Stomach (tissue), 9 donors: ENCODE measurements around the gene RASGRP2. TPM values are rescaled to one million over a fixed set of nuclear protein-coding genes. Genes with fewer than 3 reads are reported as not detected.

ENCODE experiments used
- DNase-seq, 2 donors: peaks; one replicate each; pipeline versions ENCODE4 v3.0.0 to v3.0.0-alpha.2; 2013 to 2019
- H3K27ac ChIP-seq, 5 donors: fragments of 200-600 bp in 4 of 5; sonication (generic) in 4 of 5; one replicate each; pipeline ENCODE4 v1.5.1; 2013 to 2019; ENCODE audit warnings: mild to moderate bottlenecking in 1 of 5, moderate library complexity in 1 of 5
- H3K27me3 ChIP-seq, 3 donors: fragments of 200-600 bp; sonication (generic); one replicate each; pipeline ENCODE4 v1.5.1; 2017 to 2019; ENCODE audit warnings: mixed run types in 1 of 3
- H3K36me3 ChIP-seq, 4 donors: fragments of 200-600 bp; sonication (generic); 1 replicate in 3 of 4; 2 replicates in 1 of 4; pipeline ENCODE4 v1.5.1; 2016 to 2019
- H3K4me1 ChIP-seq, 4 donors: fragments of 200-600 bp; sonication (generic); one replicate each; pipeline ENCODE4 v1.5.1; 2016 to 2019
- H3K4me3 ChIP-seq, 4 donors: fragments of 200-600 bp; sonication (generic) in 3 of 4; one replicate each; pipeline ENCODE4 v1.5.1; 2016 to 2019; ENCODE audit warnings: mild to moderate bottlenecking in 1 of 4
- H3K9me3 ChIP-seq, 4 donors: fragments of 200-600 bp; sonication (generic); one replicate each; pipeline ENCODE4 v1.5.1; 2016 to 2019
- CTCF ChIP-seq, 7 experiments: fragments of 450-650 bp in 4 of 7; fragments of 200-600 bp in 3 of 7; sonication (generic) in 3 of 7; IDR thresholded peaks; one replicate each; pipeline ENCODE4 v1.5.1; 2016 to 2019; ENCODE audit warnings: antibody characterized with exemption in 7 of 7, control low read depth in 2 of 7, mild to moderate bottlenecking in 1 of 7
- EP300 ChIP-seq: sonication (generic); formaldehyde crosslinking; IDR thresholded peaks from one replicate; pipeline ENCODE4 v1.6.1; 2017; ENCODE audit warnings: antibody characterized with exemption
- POLR2A ChIP-seq, 4 donors: fragments of 450-650 bp; IDR thresholded peaks; one replicate each; pipeline ENCODE4 v1.6.1; 2016; ENCODE audit warnings: antibody characterized with exemption in 4 of 4, control low read depth in 2 of 4, mild to moderate bottlenecking in 1 of 4, moderate library complexity in 1 of 4
- POLR2AphosphoS5 ChIP-seq, 3 donors: sonication (generic); formaldehyde crosslinking; IDR thresholded peaks; one replicate each; pipeline ENCODE4 v1.6.1; 2016; ENCODE audit warnings: antibody characterized with exemption in 3 of 3
- WGBS, 5 donors: extraction: QIAGEN DNeasy Blood & Tissue Kit in 3 of 5; methylation state at CpG; one replicate each; pipeline versions ENCODE4 v1.1.5 to v1.1.7; 2013 to 2018; 5-methylcytosine and 5-hydroxymethylcytosine counted together
- intact Hi-C: fragments of 100-400 bp; cut with DNase I; formaldehyde crosslinking; loops from one replicate; pipeline ENCODE4 v1.15.1; 2023; ENCODE audit warnings: low total_unique reads
- polyA plus RNA-seq, 3 donors: library from polyadenylated mRNA; stranded (reverse); fragments of 200-250 nt; gene quantifications; one replicate each; pipeline ENCODE4 v1.2.3, GENCODE V29; 2013
- total RNA-seq, 5 donors: library from RNA; depleted of rRNA; stranded (reverse); fragments of >200 nt; gene quantifications; one replicate each; pipeline versions ENCODE4 v1.1.0 to v1.2.3, GENCODE V29; 2014 to 2016
- donor health status: healthy with polysubstance abuse.
- donor health status: Bipolar disorder and iron deficiency.
- donor health status: healthy.

The RASGRP2 gene
- total and polyA plus RNA-seq, 8 donors, result 5.3 to 60.8 (median 11.3) TPM

DNA sequence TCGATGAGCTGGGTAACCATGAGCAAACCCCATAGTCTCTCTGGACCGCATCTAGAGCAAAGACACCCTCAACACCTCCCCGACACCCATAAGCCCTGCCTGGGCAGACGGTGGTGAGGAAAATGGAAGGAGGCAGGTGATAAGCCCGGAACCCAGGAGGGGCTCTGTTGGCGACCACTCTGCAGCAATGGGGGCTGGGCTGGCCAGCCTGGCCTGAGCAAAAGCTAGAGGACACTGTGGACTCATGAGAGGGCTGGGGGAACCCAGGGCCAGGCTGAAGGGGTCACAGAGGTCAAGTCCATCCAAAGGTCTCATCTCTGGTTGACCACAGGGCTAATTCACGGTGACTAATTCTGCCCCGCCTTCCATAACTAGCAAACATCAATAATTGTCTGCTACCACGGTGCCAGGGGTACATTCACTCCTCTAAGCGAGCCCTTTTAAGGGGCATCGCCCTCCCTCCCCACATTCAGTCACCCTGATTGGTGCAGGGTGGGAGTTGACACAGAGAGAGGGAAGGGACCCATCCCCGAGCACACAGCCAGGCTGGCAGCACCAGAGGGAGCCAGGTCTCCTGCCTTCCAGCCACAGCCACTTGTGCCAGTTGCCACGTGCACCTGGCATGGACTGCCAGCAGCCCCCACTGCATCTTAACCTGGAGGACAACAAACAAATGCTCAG is 11.9 kb upstream of the RASGRP2 start:
- no peak overlapping the region for H3K27ac ChIP-seq
- peaks cover 13 to 27% (median 23%) of the 10 kb centered on the region in 4 donors for H3K4me1 ChIP-seq
- H3K4me3 ChIP-seq, result no peak overlapping the region
- intact Hi-C loops, result no loop called here
- DNase-seq, result no peak
- peaks cover 0 to 21% (median 11%) of the 10 kb centered on the region in 4 donors for H3K36me3 ChIP-seq
- no peaks in the 10 kb centered on the region for H3K9me3 ChIP-seq
- no peaks in the 10 kb centered on the region for H3K27me3 ChIP-seq
- WGBS, 5 donors, result 75 to 83% (median 81%) methylated on average over 13 of the region's 13 CpGs
- TF ChIP-seq POLR2A (IDR thresholded peaks at IDR 0.05), result no peak
- TF ChIP-seq POLR2AphosphoS5 (IDR thresholded peaks at IDR 0.05), result no peak
- TF ChIP-seq CTCF (IDR thresholded peaks at IDR 0.05), result no peak
- no peak for TF ChIP-seq EP300

DNA sequence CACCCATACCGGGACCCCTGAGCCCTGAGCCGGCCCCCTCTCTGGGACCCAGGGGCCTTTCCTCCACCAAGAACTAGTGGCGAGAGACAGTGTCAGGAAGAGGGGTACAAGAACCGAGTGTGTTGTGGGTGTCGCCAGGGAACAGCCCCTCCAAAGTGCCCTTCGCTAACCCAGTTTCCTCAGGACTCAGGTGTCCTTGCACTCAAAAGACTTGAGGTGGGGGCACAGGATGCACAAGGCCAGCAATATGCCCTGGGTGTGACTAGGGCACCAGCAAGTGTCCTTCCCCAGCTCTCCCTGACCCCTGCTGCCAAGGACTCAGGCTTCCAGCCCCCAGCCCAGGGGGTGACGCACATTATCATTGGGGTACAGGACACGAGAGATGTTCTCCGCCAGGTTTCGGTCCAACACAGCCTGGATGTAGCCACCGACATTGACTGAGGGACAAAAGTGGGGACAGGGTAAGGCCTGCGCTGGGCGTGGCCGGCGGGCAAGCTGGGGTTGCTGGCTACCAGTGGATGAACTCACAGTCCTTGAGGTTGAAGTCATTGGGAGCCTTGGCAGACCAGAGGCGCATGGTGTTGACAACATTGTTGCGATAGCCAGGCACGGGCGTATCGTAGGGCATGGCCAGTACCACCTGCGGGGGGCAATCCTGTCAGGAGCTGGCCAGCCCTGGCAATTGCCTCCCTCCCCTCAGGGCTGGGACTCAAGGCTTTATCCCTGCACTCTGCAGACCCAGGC is 11.1 kb upstream of the RASGRP2 start:
- no peak overlapping the region for H3K27ac ChIP-seq
- TF ChIP-seq POLR2AphosphoS5 (IDR thresholded peaks at IDR 0.05), result no peak
- TF ChIP-seq EP300, result no peak
- no peak for TF ChIP-seq POLR2A (IDR thresholded peaks at IDR 0.05)
- no peak for TF ChIP-seq CTCF (IDR thresholded peaks at IDR 0.05)
- no peaks in the 10 kb centered on the region for H3K9me3 ChIP-seq
- H3K36me3 ChIP-seq, result peaks cover 0 to 28% (median 14%) of the 10 kb centered on the region in 4 donors
- no peak overlapping the region for H3K4me3 ChIP-seq
- WGBS, 5 donors, result 87 to 94% (median 93%) methylated on average over 17 to 21 of the region's 21 CpGs
- no peak for DNase-seq
- no peaks in the 10 kb centered on the region for H3K27me3 ChIP-seq
- intact Hi-C loops, result no loop called here
- H3K4me1 ChIP-seq, result peaks cover 6 to 20% (median 16%) of the 10 kb centered on the region in 4 donors

DNA sequence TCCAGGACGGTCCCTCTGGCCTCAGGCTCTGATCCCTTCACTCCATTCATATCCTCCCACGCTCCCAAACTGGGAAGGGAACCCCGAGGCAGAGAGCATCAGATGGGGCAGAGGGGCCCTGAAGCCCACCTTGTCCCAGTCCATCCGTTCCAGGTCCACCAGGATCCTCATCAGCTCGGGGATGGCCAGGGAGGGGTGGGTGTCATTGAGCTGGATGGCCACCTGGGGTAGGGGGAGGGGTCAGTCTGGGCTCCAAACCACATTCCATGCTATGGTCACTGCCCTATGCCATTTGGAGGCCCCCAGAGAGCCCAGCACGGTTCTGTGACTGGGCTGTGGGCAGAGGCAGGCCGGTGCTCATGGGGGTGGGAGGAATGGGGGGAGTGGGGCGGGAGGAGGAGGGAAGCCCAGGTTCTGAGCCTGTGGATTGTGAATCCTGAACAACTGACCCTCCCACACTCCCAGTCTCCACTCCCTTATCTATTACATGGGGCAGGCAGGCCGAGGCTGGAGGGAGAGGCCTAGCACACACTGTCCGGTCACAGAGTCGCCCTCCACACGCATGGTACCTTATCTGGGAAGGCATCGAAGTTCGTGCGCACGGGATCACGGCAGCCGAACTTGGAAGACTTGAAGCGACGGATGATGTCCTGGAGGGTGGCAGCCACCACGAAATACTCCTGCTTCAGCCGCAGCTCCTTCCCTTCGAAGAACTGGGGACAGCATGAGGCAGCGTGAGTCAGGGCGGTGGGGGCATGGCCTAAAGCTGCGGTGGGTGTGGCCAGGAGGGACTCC is 10.4 kb upstream of the RASGRP2 start:
- no peak overlapping the region for H3K4me3 ChIP-seq
- no peak overlapping the region for H3K27ac ChIP-seq
- peaks cover 0 to 28% (median 16%) of the 10 kb centered on the region in 4 donors for H3K36me3 ChIP-seq
- no peak for DNase-seq
- no peaks in the 10 kb centered on the region for H3K27me3 ChIP-seq
- TF ChIP-seq POLR2A (IDR thresholded peaks at IDR 0.05) (no peak), EP300 (no peak), CTCF (IDR thresholded peaks at IDR 0.05) (no peak)
- WGBS, 5 donors, result 77 to 84% (median 81%) methylated on average over 25 to 26 of the region's 26 CpGs
- no peaks in the 10 kb centered on the region for H3K9me3 ChIP-seq
- H3K4me1 ChIP-seq, result peaks cover under 1 to 12% (median 9%) of the 10 kb centered on the region in 4 donors
- intact Hi-C loops, result no loop called here
